Measurements from ENCODE around the gene POTEI.
A peak's percentile ranks its signal among the peaks of the same experiment; 100 is the strongest.
"Not testable (repeated sequence)": the region's sequence is repeated elsewhere in the genome, so short reads cannot be mapped to it uniquely, and the experiment has no call there.

POTEI gene

GRCh38 chr2:130518516-130519106 lies 9.5 kb upstream of the POTEI start:
- not testable (repeated sequence) for DNase-seq; H3K36me3 ChIP-seq; H3K27me3 ChIP-seq; H3K9me3 ChIP-seq; H3K4me1 ChIP-seq; H3K4me3 ChIP-seq (ENCODE audit: low read depth, low read length)

- H3K4me1 ChIP-seq; DNase-seq; H3K36me3 ChIP-seq; H3K4me3 ChIP-seq (ENCODE audit: low read depth, low read length); H3K27me3 ChIP-seq; H3K9me3 ChIP-seq: not testable (repeated sequence)
Measured at GRCh38 chr2:130511747-130512451, 2.8 kb upstream of the POTEI start.

- H3K4me3 ChIP-seq (ENCODE audit: low read depth, low read length); H3K9me3 ChIP-seq; H3K36me3 ChIP-seq; DNase-seq; H3K27me3 ChIP-seq; H3K4me1 ChIP-seq: not testable (repeated sequence)
Measured at GRCh38 chr2:130510807-130511746, 1.9 kb upstream of the POTEI start.

GRCh38 chr2:130491073-130491472 lies 18.1 kb downstream of the POTEI start:
- H3K9me3 ChIP-seq; H3K27me3 ChIP-seq; H3K36me3 ChIP-seq; H3K4me3 ChIP-seq (ENCODE audit: low read depth, low read length); H3K4me1 ChIP-seq; DNase-seq: not testable (repeated sequence)

GRCh38 chr2:130455413-130455812 lies 53.7 kb downstream of the POTEI start:
- H3K9me3 ChIP-seq; DNase-seq; H3K4me3 ChIP-seq (ENCODE audit: low read depth, low read length); H3K36me3 ChIP-seq; H3K27me3 ChIP-seq; H3K4me1 ChIP-seq: not testable (repeated sequence)

GRCh38 chr2:130454712-130455083 lies 54.4 kb downstream of the POTEI start:
- not testable (repeated sequence) for H3K4me1 ChIP-seq; H3K9me3 ChIP-seq; H3K4me3 ChIP-seq (ENCODE audit: low read depth, low read length); H3K36me3 ChIP-seq; H3K27me3 ChIP-seq; DNase-seq

- not testable (repeated sequence) for H3K27me3 ChIP-seq; DNase-seq; H3K4me1 ChIP-seq; H3K4me3 ChIP-seq (ENCODE audit: low read depth, low read length); H3K9me3 ChIP-seq; H3K36me3 ChIP-seq
Measured at GRCh38 chr2:130453955-130454711, 55.0 kb downstream of the POTEI start.

- H3K4me1 ChIP-seq; H3K27me3 ChIP-seq; H3K36me3 ChIP-seq; H3K4me3 ChIP-seq (ENCODE audit: low read depth, low read length); DNase-seq; H3K9me3 ChIP-seq: not testable (repeated sequence)
Measured at GRCh38 chr2:130452897-130453296, 56.2 kb downstream of the POTEI start.

- not testable (repeated sequence) for H3K27me3 ChIP-seq; H3K9me3 ChIP-seq; H3K4me1 ChIP-seq; H3K36me3 ChIP-seq; DNase-seq; H3K4me3 ChIP-seq (ENCODE audit: low read depth, low read length)
Measured at GRCh38 chr2:130451823-130452222, 57.3 kb downstream of the POTEI start.

GRCh38 chr2:130451278-130451677 lies 57.9 kb downstream of the POTEI start:
- H3K27me3 ChIP-seq; H3K36me3 ChIP-seq; DNase-seq; H3K4me3 ChIP-seq (ENCODE audit: low read depth, low read length); H3K9me3 ChIP-seq; H3K4me1 ChIP-seq: not testable (repeated sequence)

- DNase-seq; H3K4me1 ChIP-seq; H3K4me3 ChIP-seq (ENCODE audit: low read depth, low read length); H3K36me3 ChIP-seq; H3K9me3 ChIP-seq; H3K27me3 ChIP-seq: not testable (repeated sequence)
Measured at GRCh38 chr2:130450366-130450765, 58.8 kb downstream of the POTEI start.

- not testable (repeated sequence) for H3K4me3 ChIP-seq (ENCODE audit: low read depth, low read length); H3K9me3 ChIP-seq; H3K27me3 ChIP-seq; DNase-seq; H3K36me3 ChIP-seq; H3K4me1 ChIP-seq
Measured at GRCh38 chr2:130427631-130428030, 81.5 kb downstream of the POTEI start.

- not testable (repeated sequence) for H3K4me3 ChIP-seq (ENCODE audit: low read depth, low read length)
Measured at GRCh38 chr2:130418845-130419244, 90.3 kb downstream of the POTEI start.

GRCh38 chr2:130416693-130417092 lies 92.4 kb downstream of the POTEI start:
- DNase-seq = peak; percentile 8
- not testable (repeated sequence) for H3K36me3 ChIP-seq; H3K4me3 ChIP-seq (ENCODE audit: low read depth, low read length); H3K4me1 ChIP-seq; H3K27me3 ChIP-seq; H3K9me3 ChIP-seq

More at GRCh38 chr2:130418845-130419244, 90.3 kb downstream of the POTEI start:
- not testable (repeated sequence) for H3K36me3 ChIP-seq, H3K9me3 ChIP-seq, H3K4me1 ChIP-seq, H3K27me3 ChIP-seq, DNase-seq

Data from BE2C (cell line).